HepG2 (cell line): Measurements from ENCODE around the gene HIGD1A. TPM values are rescaled to one million over a fixed set of nuclear protein-coding genes. Genes with fewer than 3 reads are reported as not detected.

Experiments
- ARNT ChIP-seq: fragments of 450-650 bp; IDR thresholded peaks from 2 replicates; pipeline ENCODE4 v1.6.1; 2017
- BRD4 ChIP-seq: sonication (generic); formaldehyde crosslinking; IDR thresholded peaks from 2 replicates; pipeline ENCODE4 v1.4.0; 2020; ENCODE audit warnings: missing genetic modification reagents
- CEBPG ChIP-seq: IDR thresholded peaks from 2 replicates; pipeline ENCODE4 v1.6.1; 2016
- GLI4 ChIP-seq: sonication (generic); formaldehyde crosslinking; IDR thresholded peaks from 2 replicates; pipeline ENCODE4 v1.5.1; 2020; ENCODE audit warnings: missing genetic modification reagents, mild to moderate bottlenecking, moderate library complexity, borderline replicate concordance
- NCOA1 ChIP-seq: sonication (generic); formaldehyde crosslinking; IDR thresholded peaks from 2 replicates; pipeline ENCODE4 v1.9.0; 2021; ENCODE audit warnings: missing genetic modification reagents
- NPAS2 ChIP-seq: sonication (generic); formaldehyde crosslinking; IDR thresholded peaks from 2 replicates; pipeline ENCODE4 v1.8.0; 2022; ENCODE audit warnings: mild to moderate bottlenecking, missing genetic modification reagents, borderline replicate concordance
- RELA ChIP-seq: sonication (generic); formaldehyde crosslinking; IDR thresholded peaks from 2 replicates; pipeline ENCODE4 v1.4.0; 2020; ENCODE audit warnings: missing genetic modification reagents
- ZBTB8A ChIP-seq: sonication (generic); formaldehyde crosslinking; IDR thresholded peaks from 2 replicates; pipeline ENCODE4 v1.4.0; 2020; ENCODE audit warnings: mild to moderate bottlenecking, low read depth, missing genetic modification reagents, borderline replicate concordance
- ZC3H4 ChIP-seq: sonication (generic); formaldehyde crosslinking; IDR thresholded peaks from 2 replicates; pipeline ENCODE4 v1.4.0; 2020; ENCODE audit warnings: missing genetic modification reagents, borderline replicate concordance
- ZNF30 ChIP-seq: sonication (generic); formaldehyde crosslinking; IDR thresholded peaks from 2 replicates; pipeline ENCODE4 v1.5.0; 2020; ENCODE audit warnings: mild to moderate bottlenecking, missing genetic modification reagents
- ZNF501 ChIP-seq: sonication (generic); formaldehyde crosslinking; IDR thresholded peaks from 2 replicates; pipeline ENCODE4 v1.5.1; 2020; ENCODE audit warnings: mild to moderate bottlenecking, moderate library complexity, missing genetic modification reagents
- ZNF652 ChIP-seq: IDR thresholded peaks from 2 replicates; pipeline ENCODE4 v1.6.1; 2016; ENCODE audit warnings: low read depth, borderline replicate concordance
- ZNF687 ChIP-seq: sonication (generic); formaldehyde crosslinking; IDR thresholded peaks from 2 replicates; pipeline ENCODE4 v1.5.1; 2020; ENCODE audit warnings: mild to moderate bottlenecking, missing genetic modification reagents, moderate library complexity
- ZNF775 ChIP-seq: sonication (generic); formaldehyde crosslinking; IDR thresholded peaks from 2 replicates; pipeline ENCODE4 v1.4.0; 2020; ENCODE audit warnings: missing genetic modification reagents, mild to moderate bottlenecking, moderate library complexity, borderline replicate concordance
- polyA plus RNA-seq, 8 experiments: library from polyadenylated mRNA; depleted of rRNA in 3 of 8; stranded (reverse) in 7 of 8; unstranded in 1 of 8; fragments of >200 nt; fragmentation: Illumina TruSeq in 4 of 8; extraction: Trizol in 4 of 8; gene quantifications; 2 replicates each; pipeline versions ENCODE4 v1.2.1 to v1.2.3, GENCODE V29; 2011 to 2016; ENCODE audit warnings: low read depth in 4 of 8, missing spikeins in 1 of 8, mixed read lengths in 1 of 8; ENCODE audit not compliant: insufficient read depth in 1 of 8
- total RNA-seq, 5 experiments: library from RNA; depleted of rRNA; stranded (reverse); fragments of >200 nt; fragmentation: Illumina TruSeq; extraction: Trizol; gene quantifications; 2 replicates each; pipeline ENCODE4 v1.2.3, GENCODE V29; 2016; ENCODE audit warnings: low read depth in 1 of 5
- TF ChIP-seq, protein P1 (sequence below): sonication (generic); formaldehyde crosslinking; IDR thresholded peaks from 2 replicates; pipeline ENCODE4 v1.4.0; 2020; ENCODE audit warnings: missing genetic modification reagents
- TF ChIP-seq, protein P2 (sequence below): sonication (generic); formaldehyde crosslinking; conservative IDR thresholded peaks from 2 replicates; pipeline ENCODE4 v1.4.0; 2020; ENCODE audit warnings: mild to moderate bottlenecking, missing genetic modification reagents, moderate library complexity

HIGD1A gene
- total and polyA plus RNA-seq, 2 of the 13 experiments (the other 11 are each of a cell fraction or from before 2014, with no cell fraction given), result 222 to 253 TPM

DNA sequence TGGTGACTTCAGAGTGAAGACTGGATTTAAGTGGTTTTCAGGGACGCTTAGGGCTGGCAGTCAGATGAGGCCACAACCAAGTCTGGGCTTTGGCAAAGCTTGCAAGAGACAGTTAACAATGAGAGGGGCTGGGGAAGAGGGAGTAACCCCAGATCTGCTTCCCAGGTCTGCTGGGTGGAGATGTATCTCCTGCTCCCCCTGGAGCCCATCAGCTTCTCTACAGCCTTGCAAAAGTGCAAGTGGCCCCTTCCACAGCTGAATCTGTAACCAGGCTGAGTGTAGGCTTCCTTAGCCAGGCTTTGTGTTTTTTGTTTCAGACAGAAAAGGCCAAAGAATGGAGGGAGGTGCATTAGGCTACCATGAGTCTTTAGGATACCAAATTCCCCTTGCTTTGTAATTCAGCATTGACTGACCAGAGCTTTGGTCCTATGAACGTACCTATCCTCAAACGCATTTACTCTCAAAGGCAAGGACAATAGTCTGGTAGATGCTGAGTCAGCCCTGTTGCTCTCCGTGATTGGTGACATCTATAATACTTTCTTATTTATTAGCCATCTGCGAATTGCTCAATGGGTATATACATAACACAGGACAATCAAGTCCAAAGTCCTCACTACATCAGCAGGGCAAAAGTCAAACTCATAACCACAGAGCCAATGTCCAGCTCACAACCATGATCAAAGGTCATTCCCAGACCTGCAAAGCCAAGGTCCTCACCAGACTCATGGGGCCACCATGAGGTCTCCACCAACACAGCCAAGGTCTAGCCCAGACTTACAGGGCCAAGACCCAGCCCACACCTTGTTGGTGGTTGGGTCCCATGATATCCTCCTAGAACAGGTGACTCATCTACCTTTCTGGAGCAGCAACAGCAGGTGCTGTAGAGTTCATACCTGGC is 48.4 kb downstream of the HIGD1A start (continued):
- TF ChIP-seq NCOA1, result no peak
- TF ChIP-seq GLI4 (CRISPR knock-in tag), result no peak
- peak; percentile 88 for TF ChIP-seq CEBPG (CRISPR knock-in tag)
- peak; percentile 34; the same call in 1 of the 2 replicates for TF ChIP-seq ZNF687 (CRISPR knock-in tag)
- TF ChIP-seq ZBTB8A (CRISPR knock-in tag), result no peak
- no peak for TF ChIP-seq ZNF30 (CRISPR knock-in tag)
- TF ChIP-seq ZC3H4 (CRISPR knock-in tag), result no peak
- TF ChIP-seq ZNF775 (CRISPR knock-in tag), result no peak
- TF ChIP-seq, protein P1, sequence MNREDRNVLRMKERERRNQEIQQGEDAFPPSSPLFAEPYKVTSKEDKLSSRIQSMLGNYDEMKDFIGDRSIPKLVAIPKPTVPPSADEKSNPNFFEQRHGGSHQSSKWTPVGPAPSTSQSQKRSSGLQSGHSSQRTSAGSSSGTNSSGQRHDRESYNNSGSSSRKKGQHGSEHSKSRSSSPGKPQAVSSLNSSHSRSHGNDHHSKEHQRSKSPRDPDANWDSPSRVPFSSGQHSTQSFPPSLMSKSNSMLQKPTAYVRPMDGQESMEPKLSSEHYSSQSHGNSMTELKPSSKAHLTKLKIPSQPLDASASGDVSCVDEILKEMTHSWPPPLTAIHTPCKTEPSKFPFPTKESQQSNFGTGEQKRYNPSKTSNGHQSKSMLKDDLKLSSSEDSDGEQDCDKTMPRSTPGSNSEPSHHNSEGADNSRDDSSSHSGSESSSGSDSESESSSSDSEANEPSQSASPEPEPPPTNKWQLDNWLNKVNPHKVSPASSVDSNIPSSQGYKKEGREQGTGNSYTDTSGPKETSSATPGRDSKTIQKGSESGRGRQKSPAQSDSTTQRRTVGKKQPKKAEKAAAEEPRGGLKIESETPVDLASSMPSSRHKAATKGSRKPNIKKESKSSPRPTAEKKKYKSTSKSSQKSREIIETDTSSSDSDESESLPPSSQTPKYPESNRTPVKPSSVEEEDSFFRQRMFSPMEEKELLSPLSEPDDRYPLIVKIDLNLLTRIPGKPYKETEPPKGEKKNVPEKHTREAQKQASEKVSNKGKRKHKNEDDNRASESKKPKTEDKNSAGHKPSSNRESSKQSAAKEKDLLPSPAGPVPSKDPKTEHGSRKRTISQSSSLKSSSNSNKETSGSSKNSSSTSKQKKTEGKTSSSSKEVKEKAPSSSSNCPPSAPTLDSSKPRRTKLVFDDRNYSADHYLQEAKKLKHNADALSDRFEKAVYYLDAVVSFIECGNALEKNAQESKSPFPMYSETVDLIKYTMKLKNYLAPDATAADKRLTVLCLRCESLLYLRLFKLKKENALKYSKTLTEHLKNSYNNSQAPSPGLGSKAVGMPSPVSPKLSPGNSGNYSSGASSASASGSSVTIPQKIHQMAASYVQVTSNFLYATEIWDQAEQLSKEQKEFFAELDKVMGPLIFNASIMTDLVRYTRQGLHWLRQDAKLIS (CRISPR knock-in tag), result no peak
- no peak for TF ChIP-seq BRD4
- TF ChIP-seq ZNF652 (CRISPR knock-in tag), result no peak
- no peak for TF ChIP-seq ARNT
- no peak for TF ChIP-seq RELA (CRISPR knock-in tag)
- no peak for TF ChIP-seq NPAS2 (CRISPR knock-in tag)
- TF ChIP-seq, protein P2, sequence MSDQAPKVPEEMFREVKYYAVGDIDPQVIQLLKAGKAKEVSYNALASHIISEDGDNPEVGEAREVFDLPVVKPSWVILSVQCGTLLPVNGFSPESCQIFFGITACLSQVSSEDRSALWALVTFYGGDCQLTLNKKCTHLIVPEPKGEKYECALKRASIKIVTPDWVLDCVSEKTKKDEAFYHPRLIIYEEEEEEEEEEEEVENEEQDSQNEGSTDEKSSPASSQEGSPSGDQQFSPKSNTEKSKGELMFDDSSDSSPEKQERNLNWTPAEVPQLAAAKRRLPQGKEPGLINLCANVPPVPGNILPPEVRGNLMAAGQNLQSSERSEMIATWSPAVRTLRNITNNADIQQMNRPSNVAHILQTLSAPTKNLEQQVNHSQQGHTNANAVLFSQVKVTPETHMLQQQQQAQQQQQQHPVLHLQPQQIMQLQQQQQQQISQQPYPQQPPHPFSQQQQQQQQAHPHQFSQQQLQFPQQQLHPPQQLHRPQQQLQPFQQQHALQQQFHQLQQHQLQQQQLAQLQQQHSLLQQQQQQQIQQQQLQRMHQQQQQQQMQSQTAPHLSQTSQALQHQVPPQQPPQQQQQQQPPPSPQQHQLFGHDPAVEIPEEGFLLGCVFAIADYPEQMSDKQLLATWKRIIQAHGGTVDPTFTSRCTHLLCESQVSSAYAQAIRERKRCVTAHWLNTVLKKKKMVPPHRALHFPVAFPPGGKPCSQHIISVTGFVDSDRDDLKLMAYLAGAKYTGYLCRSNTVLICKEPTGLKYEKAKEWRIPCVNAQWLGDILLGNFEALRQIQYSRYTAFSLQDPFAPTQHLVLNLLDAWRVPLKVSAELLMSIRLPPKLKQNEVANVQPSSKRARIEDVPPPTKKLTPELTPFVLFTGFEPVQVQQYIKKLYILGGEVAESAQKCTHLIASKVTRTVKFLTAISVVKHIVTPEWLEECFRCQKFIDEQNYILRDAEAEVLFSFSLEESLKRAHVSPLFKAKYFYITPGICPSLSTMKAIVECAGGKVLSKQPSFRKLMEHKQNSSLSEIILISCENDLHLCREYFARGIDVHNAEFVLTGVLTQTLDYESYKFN (CRISPR knock-in tag), result peak; percentile 90
- TF ChIP-seq ZNF501 (CRISPR knock-in tag), result no peak
